HEK293T (cell line): ENCODE results near the gene MECR.

Experiments used
- L3MBTL2 ChIP-seq: fragments of 450-650 bp; conservative IDR thresholded peaks from 2 replicates; pipeline ENCODE4 v1.6.1; 2016; ENCODE audit warnings: mild to moderate bottlenecking
- PKNOX1 ChIP-seq: fragments of 450-650 bp; IDR thresholded peaks from 2 replicates; pipeline ENCODE4 v1.6.1; 2016

GRCh38 chr1:29240986-29241385 lies 10.3 kb upstream of the MECR start:
- TF ChIP-seq PKNOX1 (no peak), L3MBTL2 (no peak)
